K562 (cell line): ENCODE results near the gene IL17RC. TPM values are rescaled to one million over a fixed set of nuclear protein-coding genes. Genes with fewer than 3 reads are reported as not detected.

Experiments used
- CBX3 ChIP-seq, 2 experiments: IDR thresholded peaks; 1 replicate in 1 of 2; 2 replicates in 1 of 2; pipeline ENCODE4 v1.6.1; 2012; ENCODE audit warnings: inconsistent platforms in 2 of 2, low read length in 2 of 2, borderline replicate concordance in 1 of 2, control low read depth in 1 of 2
- COPS2 ChIP-seq: fragments of 450-650 bp; conservative IDR thresholded peaks from 2 replicates; pipeline ENCODE4 v1.6.1; 2016; ENCODE audit warnings: mild to moderate bottlenecking, moderate library complexity
- DIDO1 ChIP-seq: fragments of 450-650 bp; IDR thresholded peaks from 2 replicates; pipeline ENCODE4 v1.6.1; 2016; ENCODE audit warnings: low read depth, missing biosample characterization, missing genetic modification characterization
- DNMT1 ChIP-seq: fragments of 450-650 bp; IDR thresholded peaks from 2 replicates; pipeline ENCODE4 v1.6.1; 2016; ENCODE audit warnings: antibody characterized with exemption, mild to moderate bottlenecking
- FIP1L1 ChIP-seq: fragments of 200-400 bp; formaldehyde crosslinking; IDR thresholded peaks from 2 replicates; pipeline ENCODE4 v1.6.1; 2018; ENCODE audit warnings: mild to moderate bottlenecking, low read depth, low read length; ENCODE audit not compliant: poor library complexity, severe bottlenecking
- FUS ChIP-seq: fragments of 200-400 bp; formaldehyde crosslinking; optimal IDR thresholded peaks from 2 replicates; pipeline ENCODE3; 2017; ENCODE audit warnings: low read depth, low read length
- HMG20A ChIP-seq: fragments of 450-650 bp; formaldehyde crosslinking; conservative IDR thresholded peaks from 2 replicates; pipeline ENCODE4 v1.4.0; 2020; ENCODE audit warnings: mild to moderate bottlenecking, mixed read lengths
- PRMT5 ChIP-seq: sonication (generic); formaldehyde crosslinking; IDR thresholded peaks from 2 replicates; pipeline ENCODE4 v1.5.0; 2020; ENCODE audit warnings: missing genetic modification reagents
- SMARCA4 ChIP-seq: fragments of 450-650 bp; IDR thresholded peaks from 2 replicates; pipeline ENCODE4 v1.6.1; 2016
- SMARCA5 ChIP-seq: fragments of 450-650 bp; IDR thresholded peaks from 2 replicates; pipeline ENCODE4 v1.6.1; 2016
- YY1 ChIP-seq, 3 experiments: IDR thresholded peaks; 2 replicates each; pipeline ENCODE4 v1.6.1; 2011; ENCODE audit warnings: low read length in 2 of 3, mild to moderate bottlenecking in 2 of 3, moderate library complexity in 2 of 3, borderline replicate concordance in 1 of 3, control low read depth in 1 of 3, low read depth in 1 of 3; ENCODE audit not compliant: insufficient read depth in 3 of 3, insufficient replicate concordance in 2 of 3, control insufficient read depth in 1 of 3, insufficient read length in 1 of 3; ENCODE audit errors: extremely low read depth in 1 of 3
- ZC3H11A ChIP-seq: IDR thresholded peaks from 2 replicates; pipeline ENCODE4 v1.6.1; 2012; ENCODE audit warnings: low read depth, low read length, improper control_type of control experiment
- ZNF174 ChIP-seq: fragments of 250-450 bp; sonication (Bioruptor Pico); IDR thresholded peaks from 2 replicates; pipeline ENCODE4 v1.4.0; 2020; ENCODE audit warnings: mild to moderate bottlenecking
- ZNF239 ChIP-seq: fragments of 250-450 bp; sonication (Bioruptor Pico); IDR thresholded peaks from 2 replicates; pipeline ENCODE4 v1.4.0; 2020; ENCODE audit warnings: mild to moderate bottlenecking
- polyA plus RNA-seq, 8 experiments: library from polyadenylated mRNA; depleted of rRNA in 4 of 8; stranded (reverse) in 5 of 8; unstranded in 3 of 8; fragments of >200 nt; fragmentation: Nextera tagmentation in 2 of 8; fragmentation: Illumina TruSeq in 1 of 8; extraction: Ambion mirVana in 2 of 8; extraction: Trizol in 1 of 8; gene quantifications; 2 replicates each; pipeline versions ENCODE4 v1.2.1 to v1.2.3, GENCODE V29; 2011 to 2014; ENCODE audit warnings: inconsistent platforms in 1 of 8, missing spikeins in 1 of 8
- total RNA-seq, 7 experiments: library from RNA; depleted of rRNA in 6 of 7; stranded (reverse); fragments of >200 nt in 6 of 7; fragmentation: Illumina TruSeq in 2 of 7; extraction: Trizol in 2 of 7; gene quantifications; 2 replicates each; pipeline versions ENCODE4 v1.2.1 to v1.2.3, GENCODE V29; 2011 to 2021; ENCODE audit warnings: low replicate concordance in 1 of 7
- TF ChIP-seq, protein P1 (sequence below): fragments of 250-450 bp; sonication (Bioruptor Pico); IDR thresholded peaks from 2 replicates; pipeline ENCODE4 v1.4.0; 2020
- TF ChIP-seq, protein P2 (sequence below): IDR thresholded peaks from 2 replicates; pipeline ENCODE4 v1.6.1; 2011; ENCODE audit warnings: borderline replicate concordance, low read depth, mild to moderate bottlenecking, moderate library complexity, low read length; ENCODE audit not compliant: insufficient read depth, poor library complexity, severe bottlenecking
- TF ChIP-seq, protein P3 (sequence below): fragments of 450-650 bp; formaldehyde crosslinking; IDR thresholded peaks from 2 replicates; pipeline ENCODE4 v1.4.0; 2020; ENCODE audit warnings: mild to moderate bottlenecking, mixed read lengths
- TF ChIP-seq, protein P4 (sequence below): fragments of 450-650 bp; IDR thresholded peaks from 2 replicates; pipeline ENCODE4 v1.6.1; 2017; ENCODE audit warnings: mild to moderate bottlenecking, moderate library complexity

The IL17RC gene
- total and polyA plus RNA-seq, 9 of the 15 experiments (the other 6 are each of a cell fraction or from before 2014, with no cell fraction given): 0.15 to 11.4 (median 7.1) TPM; not detected in 1

DNA sequence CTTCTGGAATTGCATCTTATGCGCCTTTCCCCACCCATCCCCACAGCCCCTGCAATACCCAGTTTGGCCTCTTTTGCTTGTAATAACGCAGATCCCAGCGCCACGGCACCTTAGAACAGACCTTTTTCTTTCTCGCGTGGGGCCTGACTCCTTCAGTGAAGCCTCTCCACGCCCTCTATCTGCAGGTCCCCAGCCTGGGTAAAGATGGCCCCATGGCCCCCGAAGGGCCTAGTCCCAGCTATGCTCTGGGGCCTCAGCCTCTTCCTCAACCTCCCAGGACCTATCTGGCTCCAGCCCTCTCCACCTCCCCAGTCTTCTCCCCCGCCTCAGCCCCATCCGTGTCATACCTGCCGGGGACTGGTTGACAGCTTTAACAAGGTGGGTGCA is 17.3 kb downstream of the IL17RC start (continued):
- TF ChIP-seq, protein P1, sequence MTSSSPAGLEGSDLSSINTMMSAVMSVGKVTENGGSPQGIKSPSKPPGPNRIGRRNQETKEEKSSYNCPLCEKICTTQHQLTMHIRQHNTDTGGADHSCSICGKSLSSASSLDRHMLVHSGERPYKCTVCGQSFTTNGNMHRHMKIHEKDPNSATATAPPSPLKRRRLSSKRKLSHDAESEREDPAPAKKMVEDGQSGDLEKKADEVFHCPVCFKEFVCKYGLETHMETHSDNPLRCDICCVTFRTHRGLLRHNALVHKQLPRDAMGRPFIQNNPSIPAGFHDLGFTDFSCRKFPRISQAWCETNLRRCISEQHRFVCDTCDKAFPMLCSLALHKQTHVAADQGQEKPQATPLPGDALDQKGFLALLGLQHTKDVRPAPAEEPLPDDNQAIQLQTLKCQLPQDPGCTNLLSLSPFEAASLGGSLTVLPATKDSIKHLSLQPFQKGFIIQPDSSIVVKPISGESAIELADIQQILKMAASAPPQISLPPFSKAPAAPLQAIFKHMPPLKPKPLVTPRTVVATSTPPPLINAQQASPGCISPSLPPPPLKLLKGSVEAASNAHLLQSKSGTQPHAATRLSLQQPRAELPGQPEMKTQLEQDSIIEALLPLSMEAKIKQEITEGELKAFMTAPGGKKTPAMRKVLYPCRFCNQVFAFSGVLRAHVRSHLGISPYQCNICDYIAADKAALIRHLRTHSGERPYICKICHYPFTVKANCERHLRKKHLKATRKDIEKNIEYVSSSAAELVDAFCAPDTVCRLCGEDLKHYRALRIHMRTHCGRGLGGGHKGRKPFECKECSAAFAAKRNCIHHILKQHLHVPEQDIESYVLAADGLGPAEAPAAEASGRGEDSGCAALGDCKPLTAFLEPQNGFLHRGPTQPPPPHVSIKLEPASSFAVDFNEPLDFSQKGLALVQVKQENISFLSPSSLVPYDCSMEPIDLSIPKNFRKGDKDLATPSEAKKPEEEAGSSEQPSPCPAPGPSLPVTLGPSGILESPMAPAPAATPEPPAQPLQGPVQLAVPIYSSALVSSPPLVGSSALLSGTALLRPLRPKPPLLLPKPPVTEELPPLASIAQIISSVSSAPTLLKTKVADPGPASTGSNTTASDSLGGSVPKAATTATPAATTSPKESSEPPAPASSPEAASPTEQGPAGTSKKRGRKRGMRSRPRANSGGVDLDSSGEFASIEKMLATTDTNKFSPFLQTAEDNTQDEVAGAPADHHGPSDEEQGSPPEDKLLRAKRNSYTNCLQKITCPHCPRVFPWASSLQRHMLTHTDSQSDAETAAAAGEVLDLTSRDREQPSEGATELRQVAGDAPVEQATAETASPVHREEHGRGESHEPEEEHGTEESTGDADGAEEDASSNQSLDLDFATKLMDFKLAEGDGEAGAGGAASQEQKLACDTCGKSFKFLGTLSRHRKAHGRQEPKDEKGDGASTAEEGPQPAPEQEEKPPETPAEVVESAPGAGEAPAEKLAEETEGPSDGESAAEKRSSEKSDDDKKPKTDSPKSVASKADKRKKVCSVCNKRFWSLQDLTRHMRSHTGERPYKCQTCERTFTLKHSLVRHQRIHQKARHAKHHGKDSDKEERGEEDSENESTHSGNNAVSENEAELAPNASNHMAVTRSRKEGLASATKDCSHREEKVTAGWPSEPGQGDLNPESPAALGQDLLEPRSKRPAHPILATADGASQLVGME (CRISPR knock-in tag): no peak
- TF ChIP-seq, protein P2, sequence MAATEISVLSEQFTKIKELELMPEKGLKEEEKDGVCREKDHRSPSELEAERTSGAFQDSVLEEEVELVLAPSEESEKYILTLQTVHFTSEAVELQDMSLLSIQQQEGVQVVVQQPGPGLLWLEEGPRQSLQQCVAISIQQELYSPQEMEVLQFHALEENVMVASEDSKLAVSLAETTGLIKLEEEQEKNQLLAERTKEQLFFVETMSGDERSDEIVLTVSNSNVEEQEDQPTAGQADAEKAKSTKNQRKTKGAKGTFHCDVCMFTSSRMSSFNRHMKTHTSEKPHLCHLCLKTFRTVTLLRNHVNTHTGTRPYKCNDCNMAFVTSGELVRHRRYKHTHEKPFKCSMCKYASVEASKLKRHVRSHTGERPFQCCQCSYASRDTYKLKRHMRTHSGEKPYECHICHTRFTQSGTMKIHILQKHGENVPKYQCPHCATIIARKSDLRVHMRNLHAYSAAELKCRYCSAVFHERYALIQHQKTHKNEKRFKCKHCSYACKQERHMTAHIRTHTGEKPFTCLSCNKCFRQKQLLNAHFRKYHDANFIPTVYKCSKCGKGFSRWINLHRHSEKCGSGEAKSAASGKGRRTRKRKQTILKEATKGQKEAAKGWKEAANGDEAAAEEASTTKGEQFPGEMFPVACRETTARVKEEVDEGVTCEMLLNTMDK: peak; percentile 12
- TF ChIP-seq FUS (no peak), SMARCA5 (no peak), PRMT5 (CRISPR knock-in tag) (no peak), DNMT1 (no peak), ZNF174 (no peak), YY1 (IDR thresholded peaks at IDR 0.05; ENCODE audit: borderline replicate concordance in 1 of 3, control insufficient read depth in 1 of 3, extremely low read depth in 1 of 3, insufficient read depth in 3 of 3, insufficient read length in 1 of 3, insufficient replicate concordance in 2 of 3, low read depth in 1 of 3, low read length in 2 of 3) (peak in 2 of 3 experiments; percentile 68 to 84), ZNF239 (CRISPR knock-in tag) (no peak), ZC3H11A (no peak), CBX3 (IDR thresholded peaks at IDR 0.05; ENCODE audit: borderline replicate concordance in 1 of 2, low read length in 2 of 2) (no peak), HMG20A (CRISPR knock-in tag) (no peak), DIDO1 (tag) (no peak), SMARCA4 (0 out of 2 replicates have a peak, but pooled peaks have one; percentile 9), FIP1L1 (no peak), COPS2 (no peak)
- TF ChIP-seq, protein P3, sequence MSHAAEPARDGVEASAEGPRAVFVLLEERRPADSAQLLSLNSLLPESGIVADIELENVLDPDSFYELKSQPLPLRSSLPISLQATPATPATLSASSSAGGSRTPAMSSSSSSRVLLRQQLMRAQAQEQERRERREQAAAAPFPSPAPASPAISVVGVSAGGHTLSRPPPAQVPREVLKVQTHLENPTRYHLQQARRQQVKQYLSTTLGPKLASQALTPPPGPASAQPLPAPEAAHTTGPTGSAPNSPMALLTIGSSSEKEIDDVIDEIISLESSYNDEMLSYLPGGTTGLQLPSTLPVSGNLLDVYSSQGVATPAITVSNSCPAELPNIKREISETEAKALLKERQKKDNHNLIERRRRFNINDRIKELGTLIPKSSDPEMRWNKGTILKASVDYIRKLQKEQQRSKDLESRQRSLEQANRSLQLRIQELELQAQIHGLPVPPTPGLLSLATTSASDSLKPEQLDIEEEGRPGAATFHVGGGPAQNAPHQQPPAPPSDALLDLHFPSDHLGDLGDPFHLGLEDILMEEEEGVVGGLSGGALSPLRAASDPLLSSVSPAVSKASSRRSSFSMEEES (CRISPR knock-in tag): no peak
- TF ChIP-seq, protein P4, sequence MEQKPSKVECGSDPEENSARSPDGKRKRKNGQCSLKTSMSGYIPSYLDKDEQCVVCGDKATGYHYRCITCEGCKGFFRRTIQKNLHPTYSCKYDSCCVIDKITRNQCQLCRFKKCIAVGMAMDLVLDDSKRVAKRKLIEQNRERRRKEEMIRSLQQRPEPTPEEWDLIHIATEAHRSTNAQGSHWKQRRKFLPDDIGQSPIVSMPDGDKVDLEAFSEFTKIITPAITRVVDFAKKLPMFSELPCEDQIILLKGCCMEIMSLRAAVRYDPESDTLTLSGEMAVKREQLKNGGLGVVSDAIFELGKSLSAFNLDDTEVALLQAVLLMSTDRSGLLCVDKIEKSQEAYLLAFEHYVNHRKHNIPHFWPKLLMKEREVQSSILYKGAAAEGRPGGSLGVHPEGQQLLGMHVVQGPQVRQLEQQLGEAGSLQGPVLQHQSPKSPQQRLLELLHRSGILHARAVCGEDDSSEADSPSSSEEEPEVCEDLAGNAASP: no peak
